H9 (cell line): ENCODE results near the gene MORN1. TPM values are rescaled to one million over a fixed set of nuclear protein-coding genes. Genes with fewer than 3 reads are reported as not detected.

Source experiments
- DNase-seq: peaks from one replicate; pipeline ENCODE4 v3.0.0-alpha.2; 2017
- H2AFZ ChIP-seq: one replicate; pipeline ENCODE4 v1.6.1; 2013; ENCODE audit warnings: mild to moderate bottlenecking, low read length, control low read depth, moderate library complexity
- H2AK5ac ChIP-seq: 2 replicates; pipeline ENCODE4 v1.6.1; 2013; ENCODE audit warnings: low read length, control low read depth, mixed read lengths; ENCODE audit not compliant: insufficient read length
- H2BK120ac ChIP-seq: one replicate; pipeline ENCODE4 v1.6.1; 2013; ENCODE audit warnings: low read depth, mild to moderate bottlenecking, low read length, control low read depth, inconsistent platforms; ENCODE audit not compliant: poor library complexity, severe bottlenecking
- H2BK12ac ChIP-seq: 2 replicates; pipeline ENCODE4 v1.6.1; 2013; ENCODE audit warnings: low read length, control low read depth, mixed read lengths, low read depth; ENCODE audit not compliant: insufficient read length
- H2BK15ac ChIP-seq: 2 replicates; pipeline ENCODE4 v1.6.1; 2013; ENCODE audit warnings: low read depth, low read length, control low read depth
- H2BK20ac ChIP-seq: one replicate; pipeline ENCODE4 v1.6.1; 2013; ENCODE audit warnings: low read depth, mild to moderate bottlenecking, low read length, control low read depth, inconsistent platforms; ENCODE audit not compliant: poor library complexity, severe bottlenecking
- H2BK5ac ChIP-seq: 2 replicates; pipeline ENCODE4 v1.6.1; 2013; ENCODE audit warnings: low read length, control low read depth, mixed read lengths; ENCODE audit not compliant: insufficient read length
- H3K14ac ChIP-seq: 2 replicates; pipeline ENCODE4 v1.6.1; 2013; ENCODE audit warnings: low read length, control low read depth; ENCODE audit not compliant: insufficient read depth
- H3K18ac ChIP-seq: 2 replicates; pipeline ENCODE4 v1.6.1; 2013; ENCODE audit warnings: low read depth, mild to moderate bottlenecking, mixed read lengths, low read length, control low read depth; ENCODE audit not compliant: insufficient read length
- H3K23ac ChIP-seq: 2 replicates; pipeline ENCODE4 v1.6.1; 2013; ENCODE audit warnings: low read length, control low read depth, mixed read lengths, low read depth; ENCODE audit not compliant: insufficient read length
- H3K23me2 ChIP-seq: 2 replicates; pipeline ENCODE4 v1.6.1; 2013; ENCODE audit warnings: low read depth, mild to moderate bottlenecking, mixed read lengths, low read length, control low read depth; ENCODE audit not compliant: insufficient read length, poor library complexity, severe bottlenecking
- H3K27ac ChIP-seq: 2 replicates; pipeline ENCODE4 v1.5.1; 2013; ENCODE audit warnings: low read length, control low read depth, mixed read lengths, low read depth; ENCODE audit not compliant: insufficient read length
- H3K27me3 ChIP-seq: 2 replicates; pipeline ENCODE4 v1.6.1; 2013; ENCODE audit warnings: low read length, control low read depth, inconsistent platforms; ENCODE audit not compliant: insufficient read depth
- H3K4ac ChIP-seq: 2 replicates; pipeline ENCODE4 v1.6.1; 2013; ENCODE audit warnings: low read depth, mild to moderate bottlenecking, control low read depth, inconsistent platforms, low read length, moderate library complexity
- H3K4me1 ChIP-seq: 2 replicates; pipeline ENCODE4 v1.6.1; 2013; ENCODE audit warnings: low read length, control low read depth, inconsistent platforms; ENCODE audit not compliant: insufficient read depth
- H3K4me2 ChIP-seq: 2 replicates; pipeline ENCODE4 v1.6.1; 2013; ENCODE audit warnings: low read length, control low read depth, mixed read lengths; ENCODE audit not compliant: insufficient read length, insufficient read depth
- H3K56ac ChIP-seq: 2 replicates; pipeline ENCODE4 v1.6.1; 2013; ENCODE audit warnings: low read depth, mild to moderate bottlenecking, mixed read lengths, low read length, control low read depth; ENCODE audit not compliant: insufficient read length
- H3K79me1 ChIP-seq: 2 replicates; pipeline ENCODE4 v1.6.1; 2013; ENCODE audit warnings: low read depth, mild to moderate bottlenecking, moderate library complexity, low read length, control low read depth, inconsistent platforms; ENCODE audit not compliant: insufficient read depth, poor library complexity, severe bottlenecking
- H3K79me2 ChIP-seq: 2 replicates; pipeline ENCODE4 v1.6.1; 2013; ENCODE audit warnings: low read length, control low read depth, inconsistent platforms; ENCODE audit not compliant: insufficient read depth
- H3K9ac ChIP-seq: 2 replicates; pipeline ENCODE4 v1.6.1; 2013; ENCODE audit warnings: low read length, control low read depth, mixed read lengths; ENCODE audit not compliant: insufficient read length; ENCODE audit errors: extremely low read depth
- H3K9me3 ChIP-seq: one replicate; pipeline ENCODE4 v1.6.1; 2013; ENCODE audit warnings: low read depth, low read length, inconsistent platforms; ENCODE audit not compliant: control insufficient read depth
- H3T11ph ChIP-seq: one replicate; pipeline ENCODE4 v1.6.1; 2013; ENCODE audit warnings: mild to moderate bottlenecking, low read length, control low read depth, inconsistent platforms
- H4K20me1 ChIP-seq: one replicate; pipeline ENCODE4 v1.6.1; 2013; ENCODE audit not compliant: control insufficient read depth, insufficient read length, insufficient read depth
- H4K5ac ChIP-seq: 2 replicates; pipeline ENCODE4 v1.6.1; 2013; ENCODE audit warnings: low read depth, mild to moderate bottlenecking, mixed read lengths, low read length, control low read depth; ENCODE audit not compliant: insufficient read length
- H4K8ac ChIP-seq: replicated peaks from 2 replicates; pipeline ENCODE4 v1.6.1; 2013; ENCODE audit warnings: low read length, control low read depth, mixed read lengths, low read depth; ENCODE audit not compliant: insufficient read length
- H4K91ac ChIP-seq: 2 replicates; pipeline ENCODE4 v1.6.1; 2013; ENCODE audit warnings: low read depth, mild to moderate bottlenecking, moderate library complexity, mixed read lengths, low read length, control low read depth; ENCODE audit not compliant: insufficient read length
- H3K27ac Mint-ChIP-seq, 3 experiments: 2 replicates in 2 of 3; 3 replicates in 1 of 3; pipeline ENCODE4 v1.8.0; 2020 to 2021; ENCODE audit warnings: mixed read lengths in 3 of 3, mild to moderate bottlenecking in 1 of 3, moderate library complexity in 1 of 3
- H3K27me3 Mint-ChIP-seq: 2 replicates; pipeline ENCODE4 v1.8.0; 2021; ENCODE audit warnings: low read depth, mild to moderate bottlenecking, moderate library complexity, mixed read lengths
- H3K36me3 Mint-ChIP-seq, 3 experiments: 2 replicates in 2 of 3; 3 replicates in 1 of 3; pipeline ENCODE4 v1.8.0; 2020 to 2021; ENCODE audit warnings: low read depth in 3 of 3, mixed read lengths in 3 of 3; ENCODE audit not compliant: insufficient read depth in 1 of 3
- H3K4me1 Mint-ChIP-seq, 2 experiments: 2 replicates each; pipeline ENCODE4 v1.8.0; 2020; ENCODE audit warnings: mixed read lengths in 2 of 2
- H3K4me3 Mint-ChIP-seq, 2 experiments: 2 replicates in 1 of 2; 3 replicates in 1 of 2; pipeline ENCODE4 v1.8.0; 2020 to 2021; ENCODE audit warnings: mild to moderate bottlenecking in 2 of 2, mixed read lengths in 2 of 2, moderate library complexity in 1 of 2
- H3K9me3 Mint-ChIP-seq, 2 experiments: 2 replicates in 1 of 2; 3 replicates in 1 of 2; pipeline ENCODE4 v1.8.0; 2020; ENCODE audit warnings: mild to moderate bottlenecking in 2 of 2, mixed read lengths in 2 of 2, moderate library complexity in 1 of 2
- WGBS: extraction: QIAGEN DNeasy Blood & Tissue Kit; methylation state at CpG from one replicate; pipeline ENCODE4 v1.1.7; 2013; ENCODE audit warnings: missing lambda C conversion rate, low lambda C conversion rate, mixed read lengths; ENCODE audit not compliant: insufficient read length; ENCODE audit errors: extremely low coverage; 5-methylcytosine and 5-hydroxymethylcytosine counted together
- total RNA-seq: library from RNA; stranded (reverse); gene quantifications from 2 replicates; pipeline ENCODE4 v1.2.1, GENCODE V29; 2021
- TF ChIP-seq, protein P1 (sequence below): fragments of 200-600 bp; sonication (generic); conservative IDR thresholded peaks from 3 replicates; pipeline ENCODE4 v1.8.0; 2021; ENCODE audit warnings: antibody characterized with exemption, mild to moderate bottlenecking

The MORN1 gene
- total RNA-seq, 1 experiment from 2014 or later, result 12.7 TPM

GRCh38 chr1:2416403-2416802 lies 25.0 kb upstream of the MORN1 start:
- TF ChIP-seq, protein P1, sequence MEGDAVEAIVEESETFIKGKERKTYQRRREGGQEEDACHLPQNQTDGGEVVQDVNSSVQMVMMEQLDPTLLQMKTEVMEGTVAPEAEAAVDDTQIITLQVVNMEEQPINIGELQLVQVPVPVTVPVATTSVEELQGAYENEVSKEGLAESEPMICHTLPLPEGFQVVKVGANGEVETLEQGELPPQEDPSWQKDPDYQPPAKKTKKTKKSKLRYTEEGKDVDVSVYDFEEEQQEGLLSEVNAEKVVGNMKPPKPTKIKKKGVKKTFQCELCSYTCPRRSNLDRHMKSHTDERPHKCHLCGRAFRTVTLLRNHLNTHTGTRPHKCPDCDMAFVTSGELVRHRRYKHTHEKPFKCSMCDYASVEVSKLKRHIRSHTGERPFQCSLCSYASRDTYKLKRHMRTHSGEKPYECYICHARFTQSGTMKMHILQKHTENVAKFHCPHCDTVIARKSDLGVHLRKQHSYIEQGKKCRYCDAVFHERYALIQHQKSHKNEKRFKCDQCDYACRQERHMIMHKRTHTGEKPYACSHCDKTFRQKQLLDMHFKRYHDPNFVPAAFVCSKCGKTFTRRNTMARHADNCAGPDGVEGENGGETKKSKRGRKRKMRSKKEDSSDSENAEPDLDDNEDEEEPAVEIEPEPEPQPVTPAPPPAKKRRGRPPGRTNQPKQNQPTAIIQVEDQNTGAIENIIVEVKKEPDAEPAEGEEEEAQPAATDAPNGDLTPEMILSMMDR, result no peak

More at GRCh38 chr1:2416403-2416802, 25.0 kb upstream of the MORN1 start:
- H4K5ac ChIP-seq, result no peak overlapping the region
- no peak overlapping the region for H3T11ph ChIP-seq
- H3K23me2 ChIP-seq, result peaks cover 15% of the 10 kb centered on the region
- H2BK12ac ChIP-seq, result no peak overlapping the region
- no peaks in the 10 kb centered on the region for H3K4me1 ChIP-seq
- no peak for DNase-seq
- no peak overlapping the region for H4K91ac ChIP-seq
- no peak overlapping the region for H2BK120ac ChIP-seq
- no peaks in the 10 kb centered on the region for H3K27me3 ChIP-seq
- H3K23ac ChIP-seq, result no peak overlapping the region
- no peak overlapping the region for H3K4ac ChIP-seq
- H2AK5ac ChIP-seq, result no peak overlapping the region
- no peaks in the 10 kb centered on the region for H3K36me3 Mint-ChIP-seq
- H3K18ac ChIP-seq, result no peak overlapping the region
- no peaks in the 10 kb centered on the region for H3K79me2 ChIP-seq
- no peaks in the 10 kb centered on the region for H3K9me3 Mint-ChIP-seq
- H4K20me1 ChIP-seq, result no peaks in the 10 kb centered on the region
- H2BK15ac ChIP-seq, result no peak overlapping the region
- WGBS, result no CpG with 5 or more reads among the region's 12 CpGs
- H3K9me3 ChIP-seq, result no peaks in the 10 kb centered on the region
- H3K9ac ChIP-seq, result no peak overlapping the region
- no peak overlapping the region for H3K14ac ChIP-seq
- H3K79me1 ChIP-seq, result no peaks in the 10 kb centered on the region
- H3K4me2 ChIP-seq, result no peak overlapping the region
- H3K27me3 Mint-ChIP-seq, result peaks cover 41% of the 10 kb centered on the region
- H2BK5ac ChIP-seq, result no peak overlapping the region
- no peak overlapping the region for H3K27ac ChIP-seq
- no peak overlapping the region for H4K8ac ChIP-seq
- no peak overlapping the region; a peak in 1 of 5 replicates for H3K4me3 Mint-ChIP-seq
- H3K56ac ChIP-seq, result no peak overlapping the region
- H2AFZ ChIP-seq, result no peak overlapping the region
- H3K27ac Mint-ChIP-seq, result no peak overlapping the region
- H2BK20ac ChIP-seq, result no peak overlapping the region
- peaks cover 16 to 20% of the 10 kb centered on the region in 2 experiments for H3K4me1 Mint-ChIP-seq
